H1 (cell line): Measurements from ENCODE around the gene CLIC3. TPM values are rescaled to one million over a fixed set of nuclear protein-coding genes. Genes with fewer than 3 reads are reported as not detected.

Experiments used
- CTBP2 ChIP-seq: IDR thresholded peaks from 2 replicates; pipeline ENCODE4 v1.7.0; 2011; ENCODE audit warnings: borderline replicate concordance, mild to moderate bottlenecking, moderate library complexity, mixed read lengths, low read length; ENCODE audit not compliant: insufficient read depth, insufficient read length
- HDAC6 ChIP-seq: IDR thresholded peaks from one replicate; pipeline ENCODE4 v1.7.1; 2012; ENCODE audit warnings: low read depth, mild to moderate bottlenecking, inconsistent platforms, low read length, moderate library complexity
- polyA plus RNA-seq, 7 experiments: library from polyadenylated mRNA; depleted of rRNA in 3 of 7; stranded (reverse) in 5 of 7; unstranded in 2 of 7; fragments of >200 nt in 5 of 7; fragments of 200-250 nt in 2 of 7; gene quantifications; 1 replicate in 5 of 7; 2 replicates in 1 of 7; 4 replicates in 1 of 7; pipeline versions ENCODE4 v1.2.1 to v1.2.3, GENCODE V29; 2011 to 2013; ENCODE audit warnings: missing spikeins in 2 of 7, mixed read lengths in 2 of 7
- total RNA-seq: library from RNA; stranded (reverse); fragmentation: NEBNext Ultra II Directional; extraction: Animal tissue kit (Norgen Biotek cat#: 25700); gene quantifications from 2 replicates; pipeline ENCODE4 v1.2.1, GENCODE V29; 2021

The CLIC3 gene
- total and polyA plus RNA-seq, 2 of the 8 experiments (the other 6 are each of a cell fraction or from before 2014, with no cell fraction given) = 0.12 TPM; not detected in 1

DNA sequence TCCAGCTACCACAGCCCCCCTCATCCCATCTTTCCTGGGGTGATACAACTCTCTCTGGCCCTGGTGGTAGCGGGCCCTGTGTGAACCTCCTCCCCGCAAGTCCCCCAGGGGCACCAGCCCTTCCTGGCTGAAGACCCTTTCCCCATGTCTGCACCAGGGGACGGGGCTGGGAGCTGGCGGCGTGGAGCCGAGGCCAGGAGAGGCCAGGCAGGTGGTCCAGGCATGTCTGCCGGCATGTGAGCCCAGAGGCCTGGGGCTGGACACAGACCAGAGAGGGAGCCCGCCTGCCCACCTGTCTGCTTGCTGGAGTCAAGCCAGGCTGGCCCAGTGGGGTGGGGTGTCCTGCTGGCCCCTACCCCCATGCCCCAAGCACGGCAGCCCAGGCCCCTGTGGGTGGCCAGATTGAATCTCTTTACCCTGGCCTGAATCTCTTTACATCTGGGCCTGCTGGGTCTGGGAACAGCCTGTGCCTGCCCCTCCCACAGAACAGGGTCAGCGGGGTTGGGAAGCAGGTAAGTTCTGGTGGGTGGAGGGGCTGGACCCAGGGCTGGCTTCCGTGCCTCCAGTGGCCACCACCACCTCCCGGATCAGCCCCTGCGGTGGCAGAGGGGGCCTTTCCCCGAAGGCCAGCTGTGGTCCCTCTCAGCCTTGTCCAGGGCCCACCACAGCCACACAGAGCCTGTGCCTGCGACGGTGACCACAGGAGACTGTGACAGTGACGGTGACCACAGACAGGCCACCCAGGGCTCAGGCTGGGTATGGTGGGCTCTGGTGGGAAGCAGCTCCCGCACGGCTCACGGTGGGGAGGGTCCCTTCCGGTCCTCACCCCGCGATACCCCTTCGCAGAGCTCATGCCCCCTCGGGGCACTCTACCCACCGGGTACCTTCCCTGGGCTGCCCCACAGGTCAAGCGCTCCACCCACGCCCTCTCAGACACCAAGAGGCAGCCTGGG, 37.2 kb downstream of the CLIC3 start (continued):
- TF ChIP-seq HDAC6 = no peak
- TF ChIP-seq CTBP2 = no peak
- TF ChIP-seq, all 59 proteins: peak for 0
